ENCODE measurements around the gene RAB34. TPM values are rescaled to one million over a fixed set of nuclear protein-coding genes. Genes with fewer than 3 reads are reported as not detected.

RAB34 gene
- total RNA-seq, 3 donors from 2014 or later: 105 to 129 (median 123) TPM

GRCh38 chr17:28748852-28749515 is 31.3 kb upstream of the RAB34 start:
- intact Hi-C loops (cut with DNase I; ENCODE audit: low total_unique reads): loop anchor here (10.0 kb wide), 1 partner anchor 156 kb away; the partner anchor contains the start of gene DHRS13
- Histone ChIP-seq H3K4me1 (peaks cover 16 to 27% of the 10 kb centered on the region in 2 donors), H3K9me3 (no peaks in the 10 kb centered on the region), H3K36me3 (no peaks in the 10 kb centered on the region), H3K27me3 (no peaks in the 10 kb centered on the region), H3K4me3 (peak overlapping the region in 1 of 3 donors; percentile 2), H3K27ac (peak overlapping the region; percentile 78 to 100)
- no peak for DNase-seq (ENCODE audit: low spot score in 2 of 2)
- TF ChIP-seq POLR2AphosphoS5 (IDR thresholded peaks at IDR 0.05) (no peak), CTCF (IDR thresholded peaks at IDR 0.05) (no peak), POLR2A (IDR thresholded peaks at IDR 0.05) (no peak)

GRCh38 chr17:28747801-28748750 is 30.4 kb upstream of the RAB34 start:
- intact Hi-C loops (cut with DNase I; ENCODE audit: low total_unique reads): loop anchor here (10.0 kb wide), 1 partner anchor 157 kb away; the partner anchor contains the start of gene DHRS13
- Histone ChIP-seq H3K4me1 (peaks cover 16 to 27% of the 10 kb centered on the region in 2 donors), H3K9me3 (no peaks in the 10 kb centered on the region), H3K27ac (peak overlapping the region; percentile 78 to 100), H3K36me3 (no peaks in the 10 kb centered on the region), H3K4me3 (peak overlapping the region in 2 of 3 donors; percentile 14 to 99), H3K27me3 (no peaks in the 10 kb centered on the region)
- no peak for TF ChIP-seq CTCF (IDR thresholded peaks at IDR 0.05)
- no peak for TF ChIP-seq POLR2AphosphoS5 (IDR thresholded peaks at IDR 0.05)
- no peak for TF ChIP-seq POLR2A (IDR thresholded peaks at IDR 0.05)
- DNase-seq (ENCODE audit: low spot score in 2 of 2): no peak

GRCh38 chr17:28747051-28747691 is 29.5 kb upstream of the RAB34 start:
- no peaks in the 10 kb centered on the region for H3K27me3 ChIP-seq
- H3K4me3 ChIP-seq: peak overlapping the region in 2 of 3 donors; percentile 90 to 99
- H3K4me1 ChIP-seq: peaks cover 16 to 27% of the 10 kb centered on the region in 2 donors
- no peaks in the 10 kb centered on the region for H3K9me3 ChIP-seq
- no peaks in the 10 kb centered on the region for H3K36me3 ChIP-seq
- DNase-seq (ENCODE audit: low spot score in 2 of 2): peak; percentile 93 to 95
- peak; percentile 37 to 65 (median 40) for TF ChIP-seq POLR2AphosphoS5 (IDR thresholded peaks at IDR 0.05)
- no peak for TF ChIP-seq POLR2A (IDR thresholded peaks at IDR 0.05)
- peak in 2 of 3 donors; percentile 18 to 26 for TF ChIP-seq CTCF (IDR thresholded peaks at IDR 0.05)
- intact Hi-C loops (cut with DNase I; ENCODE audit: low total_unique reads): loop anchor here (10.0 kb wide), 1 partner anchor 158 kb away; the partner anchor contains the start of gene DHRS13
- H3K27ac ChIP-seq: peak overlapping the region; percentile 99 to 100

- intact Hi-C loops (cut with DNase I; ENCODE audit: low total_unique reads): loop anchor here (10.0 kb wide), 1 partner anchor 158 kb away; the partner anchor contains the start of gene DHRS13
- H3K4me1 ChIP-seq: peaks cover 16 to 27% of the 10 kb centered on the region in 2 donors
- no peaks in the 10 kb centered on the region for H3K9me3 ChIP-seq
- no peak for DNase-seq (ENCODE audit: low spot score in 2 of 2)
- H3K27ac ChIP-seq: peak overlapping the region; percentile 99 to 100
- no peaks in the 10 kb centered on the region for H3K36me3 ChIP-seq
- H3K27me3 ChIP-seq: no peaks in the 10 kb centered on the region
- H3K4me3 ChIP-seq: peak overlapping the region in 2 of 3 donors; percentile 90 to 99
- TF ChIP-seq CTCF (IDR thresholded peaks at IDR 0.05) (no peak), POLR2A (IDR thresholded peaks at IDR 0.05) (no peak), POLR2AphosphoS5 (IDR thresholded peaks at IDR 0.05) (no peak)
These were observed 29.0 kb upstream of the RAB34 start for GRCh38 chr17:28746611-28747050.

Data from breast epithelium (tissue), 4 donors.